A673 (cell line): ENCODE results near the gene GMEB1. TPM values are rescaled to one million over a fixed set of nuclear protein-coding genes. Genes with fewer than 3 reads are reported as not detected.
A peak's percentile ranks its signal among the peaks of the same experiment; 100 is the strongest.

ENCODE experiments used
- BruUV-seq: library from RNA; stranded (reverse); fragments of 400-500 nt; replicated peaks from 2 replicates; lab custom pipeline; 2021; lab: Mats Ljungman, UMichigan
- CTCF ChIA-PET: fragments of 300-600 bp; sonication (Branson Sonifier 250); formaldehyde crosslinking; loops from one replicate; lab custom pipeline; 2022; ENCODE audit warnings: antibody characterized with exemption; lab: Charles Lee
- POLR2A ChIA-PET: fragments of 300-600 bp; sonication (Branson Sonifier 250); formaldehyde crosslinking; loops from one replicate; lab custom pipeline; 2022; ENCODE audit warnings: antibody characterized with exemption; ENCODE audit not compliant: low non-redundant PET; lab: Charles Lee
- DNase-seq: peaks from one replicate; pipeline ENCODE4 v3.0.0-alpha.2; 2015; ENCODE audit warnings: low spot score
- H3K27ac ChIP-seq: fragments of 200-600 bp; sonication (generic); 2 replicates; pipeline ENCODE4 v1.5.1; 2016; ENCODE audit warnings: mixed run types, low read depth, mild to moderate bottlenecking, mixed read lengths, antibody characterized with exemption, low read length; ENCODE audit not compliant: poor library complexity, severe bottlenecking
- H3K27me3 ChIP-seq: fragments of 200-600 bp; sonication (generic); replicated peaks from 2 replicates; pipeline ENCODE4 v1.6.1; 2017; ENCODE audit warnings: mixed run types, low read depth, mild to moderate bottlenecking, mixed read lengths, antibody characterized with exemption, low read length; ENCODE audit not compliant: insufficient read depth, poor library complexity
- H3K36me3 ChIP-seq: fragments of 200-600 bp; sonication (generic); 2 replicates; pipeline ENCODE4 v1.6.1; 2016; ENCODE audit warnings: mixed run types, mild to moderate bottlenecking, mixed read lengths, antibody characterized with exemption, low read length; ENCODE audit not compliant: insufficient read depth, poor library complexity, severe bottlenecking
- H3K4me1 ChIP-seq: fragments of 200-600 bp; sonication (generic); 2 replicates; pipeline ENCODE4 v1.6.1; 2017; ENCODE audit warnings: mixed run types, mild to moderate bottlenecking, mixed read lengths, antibody characterized with exemption, low read length; ENCODE audit not compliant: insufficient read depth, poor library complexity, severe bottlenecking
- H3K4me3 ChIP-seq: fragments of 200-600 bp; sonication (generic); 2 replicates; pipeline ENCODE4 v1.5.1; 2016; ENCODE audit warnings: low read depth, mixed run types, mild to moderate bottlenecking, mixed read lengths, low read length; ENCODE audit not compliant: poor library complexity, severe bottlenecking
- H3K9me3 ChIP-seq: fragments of 200-600 bp; sonication (generic); 2 replicates; pipeline ENCODE4 v1.6.1; 2016; ENCODE audit warnings: mixed run types, low read depth, mild to moderate bottlenecking, mixed read lengths, antibody characterized with exemption, low read length; ENCODE audit not compliant: poor library complexity, severe bottlenecking
- CTCF ChIP-seq: fragments of 300-800, 200-600 bp; sonication (generic); conservative IDR thresholded peaks from 2 replicates; pipeline ENCODE4 v1.5.1; 2017; ENCODE audit warnings: low read depth, mild to moderate bottlenecking, antibody characterized with exemption, low read length, moderate library complexity, mixed read lengths
- EZH2 ChIP-seq: fragments of 200-600 bp; sonication (generic); IDR thresholded peaks from 2 replicates; pipeline ENCODE4 v1.6.1; 2017; ENCODE audit warnings: borderline replicate concordance, low read depth, mild to moderate bottlenecking, mixed read lengths, antibody characterized with exemption, low read length; ENCODE audit not compliant: poor library complexity, severe bottlenecking
- intact Hi-C: fragments of 100-400 bp; cut with micrococcal nuclease; formaldehyde crosslinking; loops from one replicate; pipeline ENCODE4 v1.10.0; 2022; ENCODE audit not compliant: unreplicated experiment
- total RNA-seq: library from RNA; stranded (reverse); gene quantifications from 2 replicates; pipeline ENCODE4 v1.2.3, GENCODE V29; 2021

Gene GMEB1
- total RNA-seq, 1 experiment from 2014 or later, result 23.0 TPM

- no peak overlapping the region for H3K4me3 ChIP-seq
- no peak for TF ChIP-seq CTCF
- no peak for TF ChIP-seq EZH2
- intact Hi-C loops, result no loop called here
- DNase-seq, result no peak
- peaks cover 15% of the 10 kb centered on the region for H3K4me1 ChIP-seq
- no TSS peak for BruUV-seq
- POLR2A ChIA-PET, result interaction anchor here (0.7 kb wide), 1 partner anchor 96 kb away, joined by 3 read pairs; no protein-coding TSS in a partner anchor
- H3K9me3 ChIP-seq, result no peaks in the 10 kb centered on the region
- CTCF ChIA-PET, result no interaction called here
- H3K27ac ChIP-seq, result no peak overlapping the region
- H3K36me3 ChIP-seq, result peaks cover 37% of the 10 kb centered on the region
- no peaks in the 10 kb centered on the region for H3K27me3 ChIP-seq
These were observed 87.1 kb downstream of the GMEB1 start for GRCh38 chr1:28755701-28756100.

GRCh38 chr1:28756846-28757245, 88.3 kb downstream of the GMEB1 start:
- Histone ChIP-seq H3K4me1 (peaks cover 6% of the 10 kb centered on the region), H3K4me3 (no peak overlapping the region), H3K27ac (no peak overlapping the region), H3K27me3 (no peaks in the 10 kb centered on the region), H3K36me3 (peaks cover 31% of the 10 kb centered on the region), H3K9me3 (no peaks in the 10 kb centered on the region)
- no peak for DNase-seq
- intact Hi-C loops, result no loop called here
- POLR2A ChIA-PET, result no interaction called here
- BruUV-seq, result no TSS peak
- TF ChIP-seq CTCF (peak; percentile 33; the same call in 1 of the 2 replicates), EZH2 (no peak)
- CTCF ChIA-PET, result no interaction called here

GRCh38 chr1:28758420-28758819, 89.8 kb downstream of the GMEB1 start:
- no peak overlapping the region for H3K27ac ChIP-seq
- CTCF ChIA-PET, result no interaction called here
- no peak overlapping the region for H3K4me3 ChIP-seq
- BruUV-seq, result no TSS peak
- TF ChIP-seq EZH2, result no peak
- no peak for TF ChIP-seq CTCF
- DNase-seq, result no peak
- H3K4me1 ChIP-seq, result peaks cover 6% of the 10 kb centered on the region
- H3K9me3 ChIP-seq, result no peaks in the 10 kb centered on the region
- intact Hi-C loops, result no loop called here
- H3K36me3 ChIP-seq, result peaks cover 30% of the 10 kb centered on the region
- POLR2A ChIA-PET, result no interaction called here
- H3K27me3 ChIP-seq, result no peaks in the 10 kb centered on the region
